ENCODE measurements around the gene NPDC1.

DNA sequence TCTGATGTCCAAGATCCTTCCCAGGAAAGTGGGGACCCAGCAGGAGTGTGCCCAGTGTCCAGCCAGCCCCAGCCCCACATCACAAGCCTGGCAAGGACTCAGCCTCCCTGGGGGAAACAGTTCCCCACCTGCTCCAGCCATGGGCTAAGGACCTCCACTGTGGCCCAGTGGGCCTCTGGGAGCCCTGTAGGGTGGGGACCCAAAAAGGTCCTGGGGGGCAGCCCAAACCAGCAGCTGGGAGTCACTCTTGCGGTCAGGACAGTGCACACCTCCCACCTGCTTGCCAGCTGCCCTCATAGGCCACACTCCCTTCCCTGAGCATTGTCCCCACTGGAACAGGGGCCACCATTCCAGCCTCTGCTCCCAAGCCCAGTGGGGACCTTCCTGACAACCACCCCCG, 19.6 kb downstream of the NPDC1 start:
- TF ChIP-seq EZH2 (IDR thresholded peaks at IDR 0.05) (no peak), POLR2AphosphoS5 (IDR thresholded peaks at IDR 0.05; ENCODE audit: borderline replicate concordance, low read depth, low read length) (no peak), FOXP2 (optimal IDR thresholded peaks at IDR 0.05; ENCODE audit: control extremely low read depth, extremely low read length, insufficient read depth) (no peak)

All from SK-N-MC (cell line).